NCI-H1417 (cell line): ENCODE measurements around the gene NACC2.
A peak's percentile ranks its signal among the peaks of the same experiment; 100 is the strongest.
"Not testable (repeated sequence)": the region's sequence is repeated elsewhere in the genome, so short reads cannot be mapped to it uniquely, and the experiment has no call there.

ENCODE experiments used
- DNase-seq, 3 experiments: peaks; one replicate each; lab custom pipeline; 2025; lab: John Stamatoyannopoulos, UW

Gene NACC2

DNA sequence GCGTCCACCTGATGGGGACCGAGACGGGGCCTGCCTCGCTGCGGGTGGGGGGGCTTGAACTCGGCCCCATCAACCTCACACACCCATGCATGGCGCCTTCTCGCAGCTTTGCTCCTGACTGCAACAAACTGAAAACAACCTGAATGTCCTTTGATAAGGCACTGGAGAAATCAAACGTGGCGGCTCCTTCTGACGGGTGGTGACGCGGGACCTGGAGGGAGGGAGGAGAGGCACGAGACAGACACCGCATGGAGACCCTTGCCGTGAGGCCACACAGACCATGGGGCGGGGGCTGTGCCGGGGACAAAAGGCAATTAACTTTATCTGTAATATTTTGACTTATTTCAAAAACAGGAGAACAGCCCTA, 48.6 kb downstream of the NACC2 start:
- no peak for DNase-seq

GRCh38 chr9:136045595-136046553, 49.2 kb downstream of the NACC2 start:
- no peak for DNase-seq

GRCh38 chr9:136044971-136045594, 50.0 kb downstream of the NACC2 start:
- peak in 1 of 3 experiments; percentile 9 for DNase-seq

DNA sequence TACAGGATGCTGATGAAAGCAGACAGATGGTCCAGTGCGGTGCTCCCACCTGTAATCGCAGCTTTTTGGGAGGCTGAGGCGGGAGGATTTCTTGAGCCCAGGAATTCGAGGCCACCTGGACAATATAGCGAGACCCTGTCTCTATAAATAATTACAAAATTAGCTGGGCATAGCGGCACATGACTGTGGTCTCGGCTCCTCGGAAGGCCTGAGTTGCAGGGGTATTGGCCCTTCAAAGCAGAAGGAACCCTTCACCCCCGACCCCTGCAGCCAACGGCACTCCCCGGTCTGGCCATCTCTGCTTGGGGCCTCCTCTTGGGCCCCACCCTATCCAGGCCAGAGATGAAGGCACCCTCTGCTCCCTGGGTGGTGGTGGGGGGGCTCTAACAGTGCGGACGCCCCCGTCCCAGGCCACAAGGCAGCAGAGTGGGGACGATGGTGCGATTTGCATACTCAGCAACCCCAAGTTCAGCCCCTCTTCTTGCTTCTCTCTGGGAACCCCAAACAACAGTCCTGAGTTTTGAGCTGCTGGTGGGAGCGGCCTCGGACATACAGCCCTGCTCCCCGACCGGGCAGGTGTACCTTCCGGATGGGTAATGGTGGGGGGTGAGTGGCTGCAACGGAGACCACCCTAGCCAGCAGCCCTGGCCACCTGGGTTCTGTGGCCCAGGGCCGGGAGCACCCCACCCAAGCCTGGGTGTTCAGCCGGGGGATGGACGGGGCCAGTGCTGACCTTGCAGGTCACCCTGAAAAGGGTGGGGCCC, 50.7 kb downstream of the NACC2 start:
- DNase-seq: no peak

GRCh38 chr9:136043441-136043991, 51.6 kb downstream of the NACC2 start:
- DNase-seq: no peak

GRCh38 chr9:136042541-136042940, 52.5 kb downstream of the NACC2 start:
- no peak for DNase-seq

GRCh38 chr9:136040848-136041247, 54.2 kb downstream of the NACC2 start:
- DNase-seq: not testable (repeated sequence)

- peak in 1 of 3 experiments; percentile 5 for DNase-seq
These were observed 55.6 kb downstream of the NACC2 start for GRCh38 chr9:136039488-136039887.

DNA sequence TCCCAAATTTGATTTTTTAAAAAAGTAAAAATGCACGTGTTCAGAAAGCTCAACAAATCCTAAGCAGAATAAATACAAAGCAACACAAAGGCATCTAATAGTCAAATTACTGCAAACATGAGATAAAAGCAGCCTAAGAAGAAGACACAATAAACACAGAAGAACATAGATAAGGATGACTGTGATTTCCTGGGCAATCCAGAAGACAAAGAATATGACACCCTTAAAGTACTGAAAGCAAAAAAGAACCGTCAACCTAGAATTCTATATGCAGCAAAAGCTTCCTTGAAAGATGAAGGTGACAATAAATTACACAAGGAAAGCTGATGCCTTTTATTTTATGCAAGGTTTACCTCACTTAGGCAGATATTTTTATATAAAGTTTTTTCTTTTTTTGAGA, 58.2 kb downstream of the NACC2 start:
- no peak for DNase-seq

DNA sequence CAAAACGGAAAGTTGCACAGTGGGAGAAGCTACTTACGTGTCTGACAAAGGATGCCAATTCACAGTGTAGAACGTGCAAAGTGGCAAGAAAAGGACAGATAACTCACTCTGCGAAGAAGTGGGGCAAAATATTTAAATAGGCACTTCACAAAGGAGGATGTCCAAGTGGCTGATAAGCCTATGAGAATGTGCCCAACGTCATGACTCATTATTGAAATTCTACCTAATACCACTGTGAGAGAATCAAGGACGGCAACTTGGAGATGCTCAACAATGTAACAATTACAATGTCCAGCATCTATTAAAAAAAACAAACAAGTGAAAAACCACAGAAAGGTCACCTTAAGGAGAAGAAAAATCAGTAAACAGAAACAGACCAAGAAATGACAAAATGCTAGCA, 59.0 kb downstream of the NACC2 start:
- DNase-seq: no peak

- DNase-seq: no peak
These were observed 63.1 kb downstream of the NACC2 start for GRCh38 chr9:136031741-136032730.

DNA sequence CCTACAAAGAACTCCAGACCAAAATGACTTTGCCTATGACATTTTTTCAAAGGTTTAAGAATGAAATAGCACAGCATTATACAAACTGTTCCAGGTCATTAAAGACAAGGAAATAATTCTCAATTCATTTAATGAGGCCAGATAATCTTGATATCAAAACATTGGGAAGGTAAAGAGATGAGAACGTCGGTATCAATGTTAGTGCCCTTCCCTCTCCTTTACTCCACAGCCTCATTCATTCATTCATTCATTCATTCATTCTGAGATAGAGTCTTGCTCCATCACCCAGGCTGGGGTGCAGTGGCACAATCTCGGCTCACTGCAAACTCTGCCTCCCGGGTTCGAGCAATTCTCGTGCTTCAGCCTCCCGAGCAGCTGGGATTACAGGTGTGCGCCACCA, 64.0 kb downstream of the NACC2 start:
- no peak for DNase-seq

DNA sequence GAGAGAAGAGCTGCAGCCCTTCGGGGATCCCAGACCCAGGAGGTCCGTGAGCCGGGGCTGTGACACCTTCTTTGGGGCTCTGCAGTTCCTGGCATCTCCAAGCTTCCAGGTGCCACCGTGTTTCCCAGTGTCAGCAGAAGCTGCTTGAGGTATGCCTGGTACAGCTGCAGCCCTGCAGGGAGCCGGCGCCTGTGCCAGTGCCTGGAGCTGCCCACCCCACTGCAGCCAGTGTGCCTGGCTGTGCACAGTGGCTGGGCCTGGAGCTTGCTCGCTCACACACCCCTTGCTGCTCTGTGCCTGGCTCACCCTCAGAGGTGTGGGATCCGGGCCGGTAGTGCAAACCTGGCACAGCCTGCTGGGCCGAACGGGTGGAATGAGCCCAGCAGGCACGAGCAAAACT, 65.5 kb downstream of the NACC2 start:
- no peak for DNase-seq

- no peak for DNase-seq
These were observed 66.2 kb downstream of the NACC2 start for GRCh38 chr9:136028760-136029470.

GRCh38 chr9:136026943-136027289, 68.2 kb downstream of the NACC2 start:
- DNase-seq: not testable (repeated sequence)

- no peak for DNase-seq
These were observed 68.7 kb downstream of the NACC2 start for GRCh38 chr9:136026266-136026942.

- no peak for DNase-seq
These were observed 69.6 kb downstream of the NACC2 start for GRCh38 chr9:136025481-136025880.

- no peak for DNase-seq
These were observed 70.3 kb downstream of the NACC2 start for GRCh38 chr9:136024696-136025316.

GRCh38 chr9:136024286-136024685, 70.8 kb downstream of the NACC2 start:
- DNase-seq: no peak
